Measurements from ENCODE around the gene BUB1B. TPM values are rescaled to one million over a fixed set of nuclear protein-coding genes. Genes with fewer than 3 reads are reported as not detected.
A peak's percentile ranks its signal among the peaks of the same experiment; 100 is the strongest.

Gene BUB1B
- total RNA-seq, 3 donors from 2014 or later (not counting 1 experiment from before 2014, with no cell fraction given), result 0.75 to 2.4 (median 1.9) TPM

GRCh38 chr15:40242601-40243000 lies 81.7 kb downstream of the BUB1B start:
- peaks cover 11% of the 10 kb centered on the region for H3K4me1 ChIP-seq (ENCODE audit: control insufficient read depth, insufficient read depth, low read length)

DNA sequence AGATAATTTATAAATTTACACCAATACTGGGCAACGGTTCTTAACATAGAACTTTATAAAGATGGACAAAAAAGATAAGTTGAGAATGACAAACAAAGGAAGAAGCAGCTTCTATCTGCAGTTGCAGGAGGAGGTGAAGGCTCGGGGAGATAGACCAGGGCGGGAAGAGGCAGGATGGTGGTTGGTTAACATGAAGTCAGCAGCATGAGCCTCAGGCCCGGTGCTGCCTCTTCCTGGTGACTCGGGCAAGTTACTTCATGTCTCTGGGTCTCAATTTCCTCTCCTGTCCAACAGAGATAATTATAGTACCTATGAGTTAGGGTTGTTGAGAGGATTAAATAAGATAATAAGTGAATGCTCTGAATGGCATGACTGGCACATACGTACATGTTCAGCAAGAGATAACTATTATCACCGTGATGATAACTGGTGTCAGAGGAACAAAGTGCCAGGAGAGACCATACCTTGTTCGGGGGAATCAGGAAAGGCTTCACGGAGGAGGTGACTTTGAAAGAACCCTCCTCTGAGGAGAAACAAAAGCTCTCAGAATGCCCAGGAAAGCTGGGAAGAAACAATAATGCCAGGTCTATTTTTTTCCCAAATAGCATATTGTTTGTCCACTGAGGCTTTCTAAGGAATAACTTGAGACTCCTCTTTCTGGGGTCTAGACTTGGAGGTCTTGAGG lies 82.4 kb downstream of the BUB1B start:
- TF ChIP-seq, protein P1, sequence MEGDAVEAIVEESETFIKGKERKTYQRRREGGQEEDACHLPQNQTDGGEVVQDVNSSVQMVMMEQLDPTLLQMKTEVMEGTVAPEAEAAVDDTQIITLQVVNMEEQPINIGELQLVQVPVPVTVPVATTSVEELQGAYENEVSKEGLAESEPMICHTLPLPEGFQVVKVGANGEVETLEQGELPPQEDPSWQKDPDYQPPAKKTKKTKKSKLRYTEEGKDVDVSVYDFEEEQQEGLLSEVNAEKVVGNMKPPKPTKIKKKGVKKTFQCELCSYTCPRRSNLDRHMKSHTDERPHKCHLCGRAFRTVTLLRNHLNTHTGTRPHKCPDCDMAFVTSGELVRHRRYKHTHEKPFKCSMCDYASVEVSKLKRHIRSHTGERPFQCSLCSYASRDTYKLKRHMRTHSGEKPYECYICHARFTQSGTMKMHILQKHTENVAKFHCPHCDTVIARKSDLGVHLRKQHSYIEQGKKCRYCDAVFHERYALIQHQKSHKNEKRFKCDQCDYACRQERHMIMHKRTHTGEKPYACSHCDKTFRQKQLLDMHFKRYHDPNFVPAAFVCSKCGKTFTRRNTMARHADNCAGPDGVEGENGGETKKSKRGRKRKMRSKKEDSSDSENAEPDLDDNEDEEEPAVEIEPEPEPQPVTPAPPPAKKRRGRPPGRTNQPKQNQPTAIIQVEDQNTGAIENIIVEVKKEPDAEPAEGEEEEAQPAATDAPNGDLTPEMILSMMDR (IDR thresholded peaks at IDR 0.05), result no peak
- H3K9me3 ChIP-seq (ENCODE audit: control insufficient read depth, insufficient read depth, low read length), result no peaks in the 10 kb centered on the region
- Mint-ChIP-seq H3K4me3 (no peak overlapping the region), H3K27me3 (ENCODE audit: low read depth in 2 of 2) (peaks cover 8 to 11% of the 10 kb centered on the region in 2 donors), H3K9me3 (no peaks in the 10 kb centered on the region), H3K4me1 (peaks cover under 1 to 6% of the 10 kb centered on the region in 2 donors), H3K36me3 (no peaks in the 10 kb centered on the region), H3K27ac (no peak overlapping the region)
- DNase-seq (no peak), ATAC-seq (no peak)
- no peak overlapping the region for H3K27ac ChIP-seq (ENCODE audit: low read length)
- intact Hi-C loops (cut with micrococcal nuclease), result no loop called here
- 84% methylated on average over 7 of the region's 9 CpGs for WGBS (ENCODE audit: insufficient coverage)
- peaks cover 13% of the 10 kb centered on the region for H3K27me3 ChIP-seq (ENCODE audit: control insufficient read depth, insufficient read depth, low read length)
- H3K4me3 ChIP-seq (ENCODE audit: low read length), result no peak overlapping the region
- no peaks in the 10 kb centered on the region for H3K36me3 ChIP-seq (ENCODE audit: control insufficient read depth, insufficient read depth, low read length)
- peaks cover 11% of the 10 kb centered on the region for H3K4me1 ChIP-seq (ENCODE audit: control insufficient read depth, insufficient read depth, low read length)

More at GRCh38 chr15:40242601-40243000, 81.7 kb downstream of the BUB1B start:
- Histone ChIP-seq H3K27me3 (ENCODE audit: control insufficient read depth, insufficient read depth, low read length) (peaks cover 13% of the 10 kb centered on the region), H3K36me3 (ENCODE audit: control insufficient read depth, insufficient read depth, low read length) (no peaks in the 10 kb centered on the region), H3K9me3 (ENCODE audit: control insufficient read depth, insufficient read depth, low read length) (no peaks in the 10 kb centered on the region), H3K4me3 (ENCODE audit: low read length) (no peak overlapping the region), H3K27ac (ENCODE audit: low read length) (no peak overlapping the region)
- H3K36me3 Mint-ChIP-seq, result no peaks in the 10 kb centered on the region
- DNase-seq (no peak), ATAC-seq (no peak)
- no peak overlapping the region for H3K27ac Mint-ChIP-seq
- H3K9me3 Mint-ChIP-seq, result no peaks in the 10 kb centered on the region
- peaks cover 14 to 18% of the 10 kb centered on the region in 2 donors for H3K27me3 Mint-ChIP-seq (ENCODE audit: low read depth in 2 of 2)
- 91% methylated on average over 5 of the region's 5 CpGs for WGBS (ENCODE audit: insufficient coverage)
- no peak overlapping the region for H3K4me3 Mint-ChIP-seq
- TF ChIP-seq, protein P1 (IDR thresholded peaks at IDR 0.05), result no peak
- H3K4me1 Mint-ChIP-seq, result peaks cover 7 to 11% of the 10 kb centered on the region in 2 donors
- intact Hi-C loops (cut with micrococcal nuclease), result no loop called here

DNA sequence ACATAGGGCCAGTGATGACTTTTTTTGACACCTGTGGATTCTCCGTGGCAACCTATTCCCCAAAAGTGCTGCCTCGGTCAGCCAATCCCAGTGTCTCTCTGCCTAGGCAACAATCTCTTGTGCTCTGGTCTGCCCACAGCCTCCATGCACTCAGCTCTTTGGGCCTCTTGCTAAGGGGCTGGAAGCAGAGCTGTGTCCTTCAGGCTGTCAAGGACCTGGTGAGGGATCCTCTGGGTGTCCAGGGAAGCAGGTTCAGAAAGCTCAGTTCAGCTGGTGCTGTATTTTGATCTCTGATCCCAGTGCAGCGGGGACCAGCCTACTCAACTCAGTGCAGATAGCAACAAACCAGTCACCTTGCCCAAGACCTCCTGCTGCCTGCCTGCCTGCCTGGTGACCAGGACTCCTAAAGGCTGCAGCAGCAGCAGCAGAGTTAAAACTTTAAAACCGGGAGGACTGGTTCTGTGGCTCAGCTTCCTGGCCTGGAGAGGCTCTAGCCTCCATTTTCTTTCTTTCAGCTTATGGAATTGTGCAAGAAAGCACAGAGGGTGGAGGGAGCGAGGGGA lies 84.2 kb downstream of the BUB1B start:
- Mint-ChIP-seq H3K36me3 (no peaks in the 10 kb centered on the region), H3K4me3 (no peak overlapping the region), H3K9me3 (no peaks in the 10 kb centered on the region), H3K4me1 (no peaks in the 10 kb centered on the region), H3K27me3 (ENCODE audit: low read depth in 2 of 2) (peaks cover 0 to 4% of the 10 kb centered on the region in 2 donors), H3K27ac (no peak overlapping the region)
- DNase-seq (peak in 1 of 2 donors; percentile 11), ATAC-seq (no peak)
- H3K4me1 ChIP-seq (ENCODE audit: control insufficient read depth, insufficient read depth, low read length), result no peaks in the 10 kb centered on the region
- H3K27me3 ChIP-seq (ENCODE audit: control insufficient read depth, insufficient read depth, low read length), result peaks cover 3% of the 10 kb centered on the region
- 95% methylated on average over 5 of the region's 5 CpGs for WGBS (ENCODE audit: insufficient coverage)
- no peaks in the 10 kb centered on the region for H3K36me3 ChIP-seq (ENCODE audit: control insufficient read depth, insufficient read depth, low read length)
- H3K4me3 ChIP-seq (ENCODE audit: low read length), result no peak overlapping the region
- TF ChIP-seq, protein P1 (IDR thresholded peaks at IDR 0.05), result no peak
- no peak overlapping the region for H3K27ac ChIP-seq (ENCODE audit: low read length)
- no peaks in the 10 kb centered on the region for H3K9me3 ChIP-seq (ENCODE audit: control insufficient read depth, insufficient read depth, low read length)
- intact Hi-C loops (cut with micrococcal nuclease), result no loop called here

Data from natural killer cell (primary cell).